H9 (cell line): Measurements from ENCODE around the gene RTN4R. TPM values are rescaled to one million over a fixed set of nuclear protein-coding genes. Genes with fewer than 3 reads are reported as not detected.

Source experiments
- DNase-seq: peaks from one replicate; pipeline ENCODE4 v3.0.0-alpha.2; 2017
- H2AFZ ChIP-seq: one replicate; pipeline ENCODE4 v1.6.1; 2013; ENCODE audit warnings: mild to moderate bottlenecking, low read length, control low read depth, moderate library complexity
- H2AK5ac ChIP-seq: 2 replicates; pipeline ENCODE4 v1.6.1; 2013; ENCODE audit warnings: low read length, control low read depth, mixed read lengths; ENCODE audit not compliant: insufficient read length
- H2BK120ac ChIP-seq: one replicate; pipeline ENCODE4 v1.6.1; 2013; ENCODE audit warnings: low read depth, mild to moderate bottlenecking, low read length, control low read depth, inconsistent platforms; ENCODE audit not compliant: poor library complexity, severe bottlenecking
- H2BK12ac ChIP-seq: 2 replicates; pipeline ENCODE4 v1.6.1; 2013; ENCODE audit warnings: low read length, control low read depth, mixed read lengths, low read depth; ENCODE audit not compliant: insufficient read length
- H2BK15ac ChIP-seq: 2 replicates; pipeline ENCODE4 v1.6.1; 2013; ENCODE audit warnings: low read depth, low read length, control low read depth
- H2BK20ac ChIP-seq: one replicate; pipeline ENCODE4 v1.6.1; 2013; ENCODE audit warnings: low read depth, mild to moderate bottlenecking, low read length, control low read depth, inconsistent platforms; ENCODE audit not compliant: poor library complexity, severe bottlenecking
- H2BK5ac ChIP-seq: 2 replicates; pipeline ENCODE4 v1.6.1; 2013; ENCODE audit warnings: low read length, control low read depth, mixed read lengths; ENCODE audit not compliant: insufficient read length
- H3K14ac ChIP-seq: 2 replicates; pipeline ENCODE4 v1.6.1; 2013; ENCODE audit warnings: low read length, control low read depth; ENCODE audit not compliant: insufficient read depth
- H3K18ac ChIP-seq: 2 replicates; pipeline ENCODE4 v1.6.1; 2013; ENCODE audit warnings: low read depth, mild to moderate bottlenecking, mixed read lengths, low read length, control low read depth; ENCODE audit not compliant: insufficient read length
- H3K23ac ChIP-seq: 2 replicates; pipeline ENCODE4 v1.6.1; 2013; ENCODE audit warnings: low read length, control low read depth, mixed read lengths, low read depth; ENCODE audit not compliant: insufficient read length
- H3K23me2 ChIP-seq: 2 replicates; pipeline ENCODE4 v1.6.1; 2013; ENCODE audit warnings: low read depth, mild to moderate bottlenecking, mixed read lengths, low read length, control low read depth; ENCODE audit not compliant: insufficient read length, poor library complexity, severe bottlenecking
- H3K27ac ChIP-seq: 2 replicates; pipeline ENCODE4 v1.5.1; 2013; ENCODE audit warnings: low read length, control low read depth, mixed read lengths, low read depth; ENCODE audit not compliant: insufficient read length
- H3K27me3 ChIP-seq: 2 replicates; pipeline ENCODE4 v1.6.1; 2013; ENCODE audit warnings: low read length, control low read depth, inconsistent platforms; ENCODE audit not compliant: insufficient read depth
- H3K4ac ChIP-seq: 2 replicates; pipeline ENCODE4 v1.6.1; 2013; ENCODE audit warnings: low read depth, mild to moderate bottlenecking, control low read depth, inconsistent platforms, low read length, moderate library complexity
- H3K4me1 ChIP-seq: 2 replicates; pipeline ENCODE4 v1.6.1; 2013; ENCODE audit warnings: low read length, control low read depth, inconsistent platforms; ENCODE audit not compliant: insufficient read depth
- H3K4me2 ChIP-seq: 2 replicates; pipeline ENCODE4 v1.6.1; 2013; ENCODE audit warnings: low read length, control low read depth, mixed read lengths; ENCODE audit not compliant: insufficient read length, insufficient read depth
- H3K56ac ChIP-seq: 2 replicates; pipeline ENCODE4 v1.6.1; 2013; ENCODE audit warnings: low read depth, mild to moderate bottlenecking, mixed read lengths, low read length, control low read depth; ENCODE audit not compliant: insufficient read length
- H3K79me1 ChIP-seq: 2 replicates; pipeline ENCODE4 v1.6.1; 2013; ENCODE audit warnings: low read depth, mild to moderate bottlenecking, moderate library complexity, low read length, control low read depth, inconsistent platforms; ENCODE audit not compliant: insufficient read depth, poor library complexity, severe bottlenecking
- H3K79me2 ChIP-seq: 2 replicates; pipeline ENCODE4 v1.6.1; 2013; ENCODE audit warnings: low read length, control low read depth, inconsistent platforms; ENCODE audit not compliant: insufficient read depth
- H3K9ac ChIP-seq: 2 replicates; pipeline ENCODE4 v1.6.1; 2013; ENCODE audit warnings: low read length, control low read depth, mixed read lengths; ENCODE audit not compliant: insufficient read length; ENCODE audit errors: extremely low read depth
- H3K9me3 ChIP-seq: one replicate; pipeline ENCODE4 v1.6.1; 2013; ENCODE audit warnings: low read depth, low read length, inconsistent platforms; ENCODE audit not compliant: control insufficient read depth
- H3T11ph ChIP-seq: one replicate; pipeline ENCODE4 v1.6.1; 2013; ENCODE audit warnings: mild to moderate bottlenecking, low read length, control low read depth, inconsistent platforms
- H4K20me1 ChIP-seq: one replicate; pipeline ENCODE4 v1.6.1; 2013; ENCODE audit not compliant: control insufficient read depth, insufficient read length, insufficient read depth
- H4K5ac ChIP-seq: 2 replicates; pipeline ENCODE4 v1.6.1; 2013; ENCODE audit warnings: low read depth, mild to moderate bottlenecking, mixed read lengths, low read length, control low read depth; ENCODE audit not compliant: insufficient read length
- H4K8ac ChIP-seq: replicated peaks from 2 replicates; pipeline ENCODE4 v1.6.1; 2013; ENCODE audit warnings: low read length, control low read depth, mixed read lengths, low read depth; ENCODE audit not compliant: insufficient read length
- H4K91ac ChIP-seq: 2 replicates; pipeline ENCODE4 v1.6.1; 2013; ENCODE audit warnings: low read depth, mild to moderate bottlenecking, moderate library complexity, mixed read lengths, low read length, control low read depth; ENCODE audit not compliant: insufficient read length
- H3K27ac Mint-ChIP-seq, 3 experiments: 2 replicates in 2 of 3; 3 replicates in 1 of 3; pipeline ENCODE4 v1.8.0; 2020 to 2021; ENCODE audit warnings: mixed read lengths in 3 of 3, mild to moderate bottlenecking in 1 of 3, moderate library complexity in 1 of 3
- H3K27me3 Mint-ChIP-seq: 2 replicates; pipeline ENCODE4 v1.8.0; 2021; ENCODE audit warnings: low read depth, mild to moderate bottlenecking, moderate library complexity, mixed read lengths
- H3K36me3 Mint-ChIP-seq, 3 experiments: 2 replicates in 2 of 3; 3 replicates in 1 of 3; pipeline ENCODE4 v1.8.0; 2020 to 2021; ENCODE audit warnings: low read depth in 3 of 3, mixed read lengths in 3 of 3; ENCODE audit not compliant: insufficient read depth in 1 of 3
- H3K4me1 Mint-ChIP-seq, 2 experiments: 2 replicates each; pipeline ENCODE4 v1.8.0; 2020; ENCODE audit warnings: mixed read lengths in 2 of 2
- H3K4me3 Mint-ChIP-seq, 2 experiments: 2 replicates in 1 of 2; 3 replicates in 1 of 2; pipeline ENCODE4 v1.8.0; 2020 to 2021; ENCODE audit warnings: mild to moderate bottlenecking in 2 of 2, mixed read lengths in 2 of 2, moderate library complexity in 1 of 2
- H3K9me3 Mint-ChIP-seq, 2 experiments: 2 replicates in 1 of 2; 3 replicates in 1 of 2; pipeline ENCODE4 v1.8.0; 2020; ENCODE audit warnings: mild to moderate bottlenecking in 2 of 2, mixed read lengths in 2 of 2, moderate library complexity in 1 of 2
- CTCF ChIP-seq: fragments of 200-600 bp; sonication (generic); conservative IDR thresholded peaks from 3 replicates; pipeline ENCODE4 v1.8.0; 2021; ENCODE audit warnings: antibody characterized with exemption, mild to moderate bottlenecking
- WGBS: extraction: QIAGEN DNeasy Blood & Tissue Kit; methylation state at CpG from one replicate; pipeline ENCODE4 v1.1.7; 2013; ENCODE audit warnings: missing lambda C conversion rate, low lambda C conversion rate, mixed read lengths; ENCODE audit not compliant: insufficient read length; ENCODE audit errors: extremely low coverage; 5-methylcytosine and 5-hydroxymethylcytosine counted together
- total RNA-seq: library from RNA; stranded (reverse); gene quantifications from 2 replicates; pipeline ENCODE4 v1.2.1, GENCODE V29; 2021

Gene RTN4R
- total RNA-seq, 1 experiment from 2014 or later: 19.0 TPM

- no peak overlapping the region for H3K14ac ChIP-seq
- no peak overlapping the region for H3K27ac Mint-ChIP-seq
Observed at GRCh38 chr22:20214853-20215252, 53.3 kb downstream of the RTN4R start.

More at GRCh38 chr22:20214853-20215252, 53.3 kb downstream of the RTN4R start:
- no peak for DNase-seq
- Histone ChIP-seq H3K23me2 (no peaks in the 10 kb centered on the region), H3K9ac (no peak overlapping the region), H3K23ac (no peak overlapping the region), H3T11ph (no peak overlapping the region), H4K20me1 (no peaks in the 10 kb centered on the region), H3K18ac (no peak overlapping the region), H3K4me1 (no peaks in the 10 kb centered on the region), H3K56ac (no peak overlapping the region), H2BK5ac (no peak overlapping the region), H3K79me1 (no peaks in the 10 kb centered on the region), H3K4me2 (no peak overlapping the region), H4K5ac (no peak overlapping the region), H4K91ac (no peak overlapping the region), H2BK120ac (no peak overlapping the region), H3K9me3 (no peaks in the 10 kb centered on the region), H2BK15ac (no peak overlapping the region), H3K27ac (no peak overlapping the region), H3K4ac (no peak overlapping the region), H3K27me3 (no peaks in the 10 kb centered on the region), H4K8ac (no peak overlapping the region), H2AK5ac (no peak overlapping the region), H2BK12ac (no peak overlapping the region), H3K79me2 (no peaks in the 10 kb centered on the region), H2AFZ (no peak overlapping the region), H2BK20ac (no peak overlapping the region)
- Mint-ChIP-seq H3K4me1 (peaks cover 2 to 7% of the 10 kb centered on the region in 2 experiments; a peak in 2 of 4 replicates), H3K9me3 (peaks cover 0 to 5% of the 10 kb centered on the region in 2 experiments; a peak in 1 of 5 replicates), H3K27me3 (no peaks in the 10 kb centered on the region; the same call in 1 of the 2 replicates), H3K36me3 (no peaks in the 10 kb centered on the region), H3K4me3 (no peak overlapping the region)
- no peak for TF ChIP-seq CTCF
- WGBS: no CpG with 5 or more reads among the region's 7 CpGs
